K562 (cell line): Measurements from ENCODE around the gene SS18L1. TPM values are rescaled to one million over a fixed set of nuclear protein-coding genes. Genes with fewer than 3 reads are reported as not detected.

Source experiments
- C11orf30 ChIP-seq: fragments of 450-650 bp; IDR thresholded peaks from 2 replicates; pipeline ENCODE4 v1.6.1; 2016; ENCODE audit warnings: low read depth, mild to moderate bottlenecking
- CC2D1A ChIP-seq: fragments of 450-650 bp; IDR thresholded peaks from 2 replicates; pipeline ENCODE4 v1.6.1; 2017; ENCODE audit warnings: mild to moderate bottlenecking
- E2F3 ChIP-seq: fragments of 250-450 bp; sonication (Bioruptor Pico); IDR thresholded peaks from 2 replicates; pipeline ENCODE4 v1.4.0; 2020; ENCODE audit warnings: mild to moderate bottlenecking
- E2F5 ChIP-seq: sonication (generic); formaldehyde crosslinking; IDR thresholded peaks from 2 replicates; pipeline ENCODE4 v1.8.0; 2022; ENCODE audit warnings: mild to moderate bottlenecking, missing genetic modification reagents
- FIP1L1 ChIP-seq: fragments of 200-400 bp; formaldehyde crosslinking; IDR thresholded peaks from 2 replicates; pipeline ENCODE4 v1.6.1; 2018; ENCODE audit warnings: mild to moderate bottlenecking, low read depth, low read length; ENCODE audit not compliant: poor library complexity, severe bottlenecking
- NCOR1 ChIP-seq: fragments of 450-650 bp; IDR thresholded peaks from 2 replicates; pipeline ENCODE4 v1.6.1; 2016; ENCODE audit warnings: mild to moderate bottlenecking, moderate library complexity
- NR2C1 ChIP-seq, 2 experiments: fragments of 450-650 bp; IDR thresholded peaks; 2 replicates each; pipeline ENCODE4 v1.6.1; 2017; ENCODE audit warnings: mild to moderate bottlenecking in 2 of 2, antibody characterized with exemption in 1 of 2, inconsistent platforms in 1 of 2, missing compliant biosample characterization in 1 of 2, missing genetic modification characterization in 1 of 2
- PCBP2 ChIP-seq: fragments of 200-400 bp; formaldehyde crosslinking; IDR thresholded peaks from 2 replicates; pipeline ENCODE4 v1.6.1; 2018; ENCODE audit warnings: low read length, low read depth, mild to moderate bottlenecking, moderate library complexity; ENCODE audit not compliant: poor library complexity, severe bottlenecking
- PKNOX1 ChIP-seq: fragments of 450-650 bp; IDR thresholded peaks from 2 replicates; pipeline ENCODE4 v1.6.1; 2016
- PPARD ChIP-seq: fragments of 250-450 bp; sonication (Bioruptor Pico); IDR thresholded peaks from 2 replicates; pipeline ENCODE4 v1.8.0; 2022; ENCODE audit warnings: inconsistent platforms, mild to moderate bottlenecking, moderate library complexity
- RHOXF2B ChIP-seq: fragments of 250-450 bp; sonication (Bioruptor Pico); conservative IDR thresholded peaks from 2 replicates; pipeline ENCODE4 v1.5.1; 2021
- SPI1 ChIP-seq: IDR thresholded peaks from 2 replicates; pipeline ENCODE4 v1.6.1; 2011; ENCODE audit warnings: low read depth, low read length, control low read depth, borderline replicate concordance
- TCF3 ChIP-seq: sonication (generic); formaldehyde crosslinking; IDR thresholded peaks from 2 replicates; pipeline ENCODE4 v1.4.0; 2020; ENCODE audit warnings: mild to moderate bottlenecking, missing genetic modification reagents
- TRIM24 ChIP-seq, 2 experiments: fragments of 450-650 bp; IDR thresholded peaks; 2 replicates each; pipeline ENCODE4 v1.6.1; 2016
- UBTF ChIP-seq, 2 experiments: IDR thresholded peaks; 2 replicates each; pipeline ENCODE4 v1.6.1; 2012; ENCODE audit warnings: improper control_type of control experiment in 2 of 2, low read depth in 2 of 2, low read length in 2 of 2, borderline replicate concordance in 1 of 2
- ZBTB1 ChIP-seq: sonication (generic); formaldehyde crosslinking; IDR thresholded peaks from 2 replicates; pipeline ENCODE4 v1.8.1; 2023; ENCODE audit warnings: missing genetic modification reagents, low read depth, mild to moderate bottlenecking, borderline replicate concordance
- ZNF140 ChIP-seq: fragments of 250-450 bp; sonication (Bioruptor Pico); IDR thresholded peaks from 2 replicates; pipeline ENCODE4 v1.8.0; 2021; ENCODE audit warnings: moderate library complexity, mild to moderate bottlenecking, inconsistent platforms
- ZNF449 ChIP-seq: fragments of 250-450 bp; sonication (Bioruptor Pico); IDR thresholded peaks from 2 replicates; pipeline ENCODE4 v1.8.0; 2022; ENCODE audit warnings: moderate library complexity, mild to moderate bottlenecking, inconsistent platforms
- ZNF583 ChIP-seq: fragments of 250-450 bp; sonication (Bioruptor Pico); IDR thresholded peaks from 2 replicates; pipeline ENCODE4 v1.4.0; 2020
- polyA plus RNA-seq, 8 experiments: library from polyadenylated mRNA; depleted of rRNA in 4 of 8; stranded (reverse) in 5 of 8; unstranded in 3 of 8; fragments of >200 nt; fragmentation: Nextera tagmentation in 2 of 8; fragmentation: Illumina TruSeq in 1 of 8; extraction: Ambion mirVana in 2 of 8; extraction: Trizol in 1 of 8; gene quantifications; 2 replicates each; pipeline versions ENCODE4 v1.2.1 to v1.2.3, GENCODE V29; 2011 to 2014; ENCODE audit warnings: inconsistent platforms in 1 of 8, missing spikeins in 1 of 8
- total RNA-seq, 7 experiments: library from RNA; depleted of rRNA in 6 of 7; stranded (reverse); fragments of >200 nt in 6 of 7; fragmentation: Illumina TruSeq in 2 of 7; extraction: Trizol in 2 of 7; gene quantifications; 2 replicates each; pipeline versions ENCODE4 v1.2.1 to v1.2.3, GENCODE V29; 2011 to 2021; ENCODE audit warnings: low replicate concordance in 1 of 7

SS18L1 gene
- total and polyA plus RNA-seq, 9 of the 15 experiments (the other 6 are each of a cell fraction or from before 2014, with no cell fraction given) = 2.7 to 28.3 (median 15.1) TPM

- TF ChIP-seq ZBTB1 (CRISPR knock-in tag) (0 out of 2 replicates have a peak, but pooled peaks have one; percentile 28), CC2D1A (peak; percentile 89; the same call in 1 of the 2 replicates), ZNF583 (CRISPR knock-in tag) (peak; percentile 17; the same call in 1 of the 2 replicates), PPARD (no peak), E2F3 (CRISPR knock-in tag) (no peak), NR2C1 (IDR thresholded peaks at IDR 0.05) (peak; percentile 95), NR2C1 (tag; IDR thresholded peaks at IDR 0.05) (peak; percentile 97), FIP1L1 (peak; percentile 84), NCOR1 (peak; percentile 9; the same call in 1 of the 2 replicates), C11orf30 (peak; percentile 98), TRIM24 (IDR thresholded peaks at IDR 0.05) (peak in 1 of 2 experiments; percentile 50; a peak in 1 of 4 replicates), UBTF (IDR thresholded peaks at IDR 0.05; ENCODE audit: borderline replicate concordance in 1 of 2, low read depth in 2 of 2, low read length in 2 of 2) (peak; percentile 88 to 96; a peak in 3 of 4 replicates), E2F5 (peak; percentile 71; the same call in 1 of the 2 replicates), SPI1 (0 out of 2 replicates have a peak, but pooled peaks have one; percentile 20), ZNF449 (CRISPR knock-in tag) (no peak), TCF3 (CRISPR knock-in tag) (no peak), RHOXF2B (CRISPR knock-in tag) (no peak), PCBP2 (no peak), PKNOX1 (peak; percentile 48), ZNF140 (no peak)
Observed at GRCh38 chr20:62182469-62183425, 39.2 kb downstream of the SS18L1 start, which contains the start of gene MTG2 (continued).
